SIG-M5 treated with dmso at 0.1 percent for 504 hours (cell line): ENCODE results near the gene BUD13.

Experiments
- DNase-seq: peaks from one replicate; lab custom pipeline; 2025; ENCODE audit not compliant: unreplicated experiment; lab: John Stamatoyannopoulos, UW

BUD13 gene

DNA sequence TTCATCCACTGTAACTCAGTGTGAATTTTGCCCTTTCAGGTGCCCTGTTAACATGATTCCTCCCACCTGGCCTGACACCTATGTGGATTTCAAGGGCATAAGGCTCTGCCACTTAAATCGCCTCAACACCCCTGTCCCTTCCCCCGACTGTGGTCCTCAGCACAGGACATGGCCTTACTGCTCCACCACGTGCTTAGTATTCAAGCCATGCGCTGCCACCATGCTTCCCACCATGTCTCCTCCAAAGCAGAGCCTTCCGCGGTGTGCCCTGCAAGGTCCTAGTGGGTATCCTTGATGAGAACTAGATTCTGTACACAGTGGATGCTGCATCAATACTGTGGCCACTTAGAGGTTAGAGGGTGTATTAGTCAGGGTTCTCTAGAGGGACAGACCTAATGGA, 51.9 kb downstream of the BUD13 start:
- DNase-seq: no peak

GRCh38 chr11:116718955-116719501, 53.8 kb downstream of the BUD13 start:
- DNase-seq: no peak

DNA sequence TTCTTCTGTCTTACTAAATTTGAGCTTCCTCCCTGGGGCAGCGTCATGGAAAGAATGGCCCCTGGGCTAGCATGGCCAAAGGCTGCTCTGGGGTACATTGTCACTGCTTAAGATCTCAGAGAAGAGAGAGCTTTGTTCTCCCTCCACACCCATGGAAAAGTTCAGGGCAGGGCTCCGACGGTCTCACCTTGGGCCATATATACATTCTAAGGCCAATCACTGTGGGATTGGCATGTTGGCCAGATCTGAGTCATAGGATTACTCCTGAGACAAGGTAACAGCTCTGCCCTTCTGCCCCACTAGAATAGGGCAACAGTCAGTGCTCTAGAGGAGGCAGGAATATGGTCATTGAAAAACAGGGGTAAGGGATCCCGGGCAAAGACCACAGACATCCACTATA, 56.2 kb downstream of the BUD13 start:
- DNase-seq: no peak

- no peak for DNase-seq
Observed at GRCh38 chr11:116715383-116715782, 57.4 kb downstream of the BUD13 start.

DNA sequence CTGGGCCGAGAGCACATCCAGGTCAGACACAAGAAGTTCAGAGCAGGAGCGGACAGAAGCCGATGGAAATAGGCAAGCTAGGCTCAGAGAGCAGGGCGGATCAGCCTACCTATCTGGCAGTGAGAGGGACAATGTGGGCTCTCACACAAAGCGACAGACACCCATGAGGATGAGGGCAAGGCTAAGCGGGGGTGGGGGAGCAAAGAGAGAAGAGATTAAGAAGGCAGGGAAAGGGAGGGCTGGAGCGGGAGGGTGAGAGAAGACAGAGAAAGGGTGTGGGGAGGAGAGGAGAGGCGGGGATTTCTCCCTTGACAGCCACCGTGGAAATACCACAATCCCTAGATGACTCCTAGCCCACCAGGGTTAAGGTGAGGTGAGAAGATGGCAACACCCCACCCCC, 57.9 kb downstream of the BUD13 start:
- no peak for DNase-seq

- DNase-seq: no peak
Observed at GRCh38 chr11:116712428-116712827, 60.4 kb downstream of the BUD13 start.

- DNase-seq: no peak
Observed at GRCh38 chr11:116710762-116711161, 62.0 kb downstream of the BUD13 start.

- no peak for DNase-seq
Observed at GRCh38 chr11:116710001-116710674, 62.6 kb downstream of the BUD13 start.

- no peak for DNase-seq
Observed at GRCh38 chr11:116707746-116708145, 65.0 kb downstream of the BUD13 start.

- DNase-seq: no peak
Observed at GRCh38 chr11:116707161-116707629, 65.6 kb downstream of the BUD13 start.

DNA sequence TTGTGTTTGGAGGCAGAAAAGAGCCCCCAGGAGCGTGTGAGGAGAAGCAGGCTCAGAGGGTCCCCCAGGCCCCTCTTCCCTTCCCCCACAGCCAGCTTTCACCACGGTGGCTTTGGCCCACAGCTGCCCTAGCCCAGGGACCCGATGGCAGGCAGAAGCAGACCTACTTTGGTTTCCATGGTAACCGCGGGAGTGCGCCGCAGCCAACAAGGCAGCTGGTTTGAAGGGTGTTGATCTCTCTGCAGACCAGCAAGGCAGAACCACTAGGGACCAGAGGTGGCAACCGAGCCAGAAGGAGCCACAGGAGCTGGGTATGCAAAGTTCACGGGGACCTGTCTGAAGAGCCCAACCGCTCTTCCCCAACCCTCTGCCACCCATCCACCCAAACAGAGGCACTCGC, 69.4 kb downstream of the BUD13 start:
- DNase-seq: no peak

DNA sequence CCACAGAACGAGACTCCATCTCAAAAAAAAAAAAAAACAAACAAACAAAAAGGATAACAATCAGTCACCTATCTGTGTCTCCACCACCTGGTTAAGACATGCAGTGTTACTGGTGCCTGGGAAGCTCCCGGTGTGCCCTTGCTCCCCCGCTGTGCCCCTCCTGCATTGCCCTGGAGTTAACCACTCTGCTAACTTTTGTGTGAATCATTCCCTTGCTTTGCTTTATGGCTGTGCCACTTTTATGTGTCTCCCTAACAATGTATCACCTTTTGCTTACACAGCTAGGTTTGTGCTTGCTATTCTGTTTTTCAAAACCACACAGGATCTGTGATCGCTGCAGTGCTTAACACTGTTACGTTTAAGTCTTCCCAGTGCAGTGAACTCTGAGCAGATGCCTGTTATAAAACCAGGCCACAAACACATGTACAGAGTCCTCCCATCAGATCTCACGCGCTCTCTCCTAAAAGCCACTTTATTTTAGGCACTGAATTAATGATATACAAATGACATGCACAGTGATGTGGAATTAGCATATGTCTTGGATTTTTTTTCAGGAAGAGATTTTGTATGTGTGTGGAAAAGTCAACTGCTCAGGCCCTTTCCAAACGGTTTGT, 69.9 kb downstream of the BUD13 start:
- DNase-seq: no peak

GRCh38 chr11:116701876-116702275, 70.9 kb downstream of the BUD13 start:
- no peak for DNase-seq

GRCh38 chr11:116701297-116701801, 71.4 kb downstream of the BUD13 start:
- no peak for DNase-seq

DNA sequence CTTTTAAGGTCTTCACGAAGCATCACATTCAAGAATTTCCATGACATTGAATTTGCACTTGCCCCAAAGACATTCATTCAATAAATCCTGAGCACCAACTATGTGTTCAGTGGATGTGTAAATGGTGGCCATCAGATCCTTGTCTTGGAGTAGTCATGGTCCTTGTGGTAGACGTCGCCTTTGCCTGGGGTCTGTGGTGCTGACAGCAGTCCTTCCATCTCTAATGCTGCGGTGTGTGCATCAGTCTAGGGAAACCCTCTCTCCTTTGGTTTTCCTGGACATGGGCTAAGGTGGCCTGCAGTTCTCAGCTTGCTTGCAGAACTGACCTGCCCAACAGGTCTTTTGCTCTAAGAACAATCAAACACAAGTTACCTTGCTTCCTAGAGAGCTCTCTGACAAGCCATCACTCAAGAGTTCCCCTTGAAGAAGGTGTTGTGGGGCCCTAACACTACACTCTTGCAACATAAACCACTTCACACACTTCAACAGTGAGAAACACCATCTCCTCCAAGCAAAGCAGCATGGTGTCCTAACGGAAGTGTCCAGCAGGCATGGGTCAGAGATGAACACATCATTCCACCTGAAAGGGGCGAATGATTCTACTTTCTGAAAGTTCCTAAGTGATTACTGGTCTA, 72.1 kb downstream of the BUD13 start:
- DNase-seq: no peak
